Smooth muscle cell (in vitro differentiated cells): Measurements from ENCODE around the gene ERCC4. TPM values are rescaled to one million over a fixed set of nuclear protein-coding genes. Genes with fewer than 3 reads are reported as not detected.

Source experiments
- DNase-seq: peaks from one replicate; lab custom pipeline; 2025; ENCODE audit not compliant: unreplicated experiment; lab: John Stamatoyannopoulos, UW
- H2AFZ ChIP-seq: fragments of 200-600 bp; sonication (generic); 2 replicates; pipeline ENCODE4 v1.6.0; 2016; ENCODE audit warnings: antibody characterized with exemption, low read depth, mild to moderate bottlenecking
- H3F3A ChIP-seq: fragments of 200-600 bp; sonication (generic); 2 replicates; pipeline ENCODE4 v1.6.0; 2017; ENCODE audit warnings: antibody characterized with exemption, low read depth
- H3K27ac ChIP-seq: fragments of 200-600 bp; sonication (generic); 2 replicates; pipeline ENCODE4 v1.5.1; 2016; ENCODE audit warnings: low read depth, mild to moderate bottlenecking
- H3K27me3 ChIP-seq: fragments of 200-600 bp; sonication (generic); 2 replicates; pipeline ENCODE4 v1.6.1; 2016; ENCODE audit warnings: low read depth, mild to moderate bottlenecking
- H3K36me3 ChIP-seq: fragments of 200-600 bp; sonication (generic); 2 replicates; pipeline ENCODE4 v1.5.1; 2016; ENCODE audit warnings: low read depth
- H3K4me1 ChIP-seq: fragments of 200-600 bp; sonication (generic); 2 replicates; pipeline ENCODE4 v1.5.1; 2016; ENCODE audit warnings: low read depth
- H3K4me2 ChIP-seq: fragments of 200-600 bp; sonication (generic); 2 replicates; pipeline ENCODE4 v1.6.0; 2016; ENCODE audit warnings: mild to moderate bottlenecking
- H3K4me3 ChIP-seq: fragments of 200-600 bp; sonication (generic); 2 replicates; pipeline ENCODE4 v1.5.1; 2016; ENCODE audit warnings: mild to moderate bottlenecking
- H3K79me2 ChIP-seq: fragments of 200-600 bp; sonication (generic); 2 replicates; pipeline ENCODE4 v1.6.0; 2016; ENCODE audit warnings: low read depth, mild to moderate bottlenecking
- H3K9ac ChIP-seq: fragments of 200-600 bp; sonication (generic); 2 replicates; pipeline ENCODE4 v1.6.0; 2016; ENCODE audit warnings: low read depth
- H3K9me3 ChIP-seq: fragments of 200-600 bp; sonication (generic); replicated peaks from 2 replicates; pipeline ENCODE4 v1.5.1; 2016; ENCODE audit warnings: low read depth
- H4K20me1 ChIP-seq: fragments of 200-600 bp; sonication (generic); 2 replicates; pipeline ENCODE4 v1.6.0; 2016; ENCODE audit warnings: low read depth
- CTCF ChIP-seq: fragments of 200-600 bp; sonication (generic); IDR thresholded peaks from 2 replicates; pipeline ENCODE4 v1.5.1; 2017; ENCODE audit warnings: borderline replicate concordance, mild to moderate bottlenecking, antibody characterized with exemption; ENCODE audit not compliant: insufficient read depth, poor library complexity, severe bottlenecking
- WGBS: methylation state at CpG from one replicate; pipeline ENCODE4 v1.1.7; 2016; ENCODE audit warnings: low lambda C conversion rate; 5-methylcytosine and 5-hydroxymethylcytosine counted together
- polyA plus RNA-seq: library from polyadenylated mRNA; unstranded; fragments of >200 nt; fragmentation: Nextera tagmentation; extraction: Ambion mirVana; gene quantifications from 2 replicates; pipeline ENCODE4 v1.2.1, GENCODE V29; 2016
- total RNA-seq: library from RNA; depleted of rRNA; stranded (reverse); fragments of >200 nt; gene quantifications from 2 replicates; pipeline ENCODE4 v1.2.3, GENCODE V29; 2014

ERCC4 gene
- total and polyA plus RNA-seq, 2 experiments from 2014 or later: 10.3 to 17.4 TPM

- H3K79me2 ChIP-seq: no peaks in the 10 kb centered on the region
- H3K9ac ChIP-seq: no peak overlapping the region
- no peak for DNase-seq
- no peaks in the 10 kb centered on the region for H3K27me3 ChIP-seq
- no peak overlapping the region for H3K4me3 ChIP-seq
- no peak overlapping the region for H3K27ac ChIP-seq
- no peaks in the 10 kb centered on the region for H4K20me1 ChIP-seq
- TF ChIP-seq CTCF: no peak
- H3F3A ChIP-seq: no peaks in the 10 kb centered on the region
- 92% methylated on average over 5 of the region's 5 CpGs for WGBS
- H3K9me3 ChIP-seq: peaks cover 3% of the 10 kb centered on the region
- H3K36me3 ChIP-seq: peaks cover 18% of the 10 kb centered on the region
- no peak overlapping the region for H2AFZ ChIP-seq
- peaks cover 5% of the 10 kb centered on the region for H3K4me1 ChIP-seq
- H3K4me2 ChIP-seq: no peak overlapping the region
These were observed 19.9 kb downstream of the ERCC4 start for GRCh38 chr16:13939821-13940220.

- WGBS: 18% methylated on average over 3 of the region's 3 CpGs
- no peak for DNase-seq
- TF ChIP-seq CTCF: no peak
These were observed 20.5 kb downstream of the ERCC4 start for GRCh38 chr16:13940397-13940933.

GRCh38 chr16:13944816-13945215 is 24.9 kb downstream of the ERCC4 start:
- no peak overlapping the region for H3K27ac ChIP-seq
- H2AFZ ChIP-seq: no peak overlapping the region
- WGBS: 35% methylated on average over 4 of the region's 4 CpGs
- no peak overlapping the region for H3K9ac ChIP-seq
- H3K27me3 ChIP-seq: no peaks in the 10 kb centered on the region
- no peaks in the 10 kb centered on the region for H3K9me3 ChIP-seq
- no peaks in the 10 kb centered on the region for H3K79me2 ChIP-seq
- no peaks in the 10 kb centered on the region for H3F3A ChIP-seq
- no peaks in the 10 kb centered on the region for H4K20me1 ChIP-seq
- no peak for DNase-seq
- peaks cover 5% of the 10 kb centered on the region for H3K4me1 ChIP-seq
- H3K4me3 ChIP-seq: no peak overlapping the region
- TF ChIP-seq CTCF: no peak
- no peaks in the 10 kb centered on the region for H3K36me3 ChIP-seq
- H3K4me2 ChIP-seq: no peak overlapping the region

More at GRCh38 chr16:13940397-13940933, 20.5 kb downstream of the ERCC4 start:
- Histone ChIP-seq H3F3A (no peaks in the 10 kb centered on the region), H3K4me2 (no peak overlapping the region), H3K27me3 (no peaks in the 10 kb centered on the region), H3K4me1 (peaks cover 5% of the 10 kb centered on the region), H4K20me1 (no peaks in the 10 kb centered on the region), H3K36me3 (peaks cover 12% of the 10 kb centered on the region), H2AFZ (no peak overlapping the region), H3K79me2 (no peaks in the 10 kb centered on the region), H3K9ac (no peak overlapping the region), H3K27ac (peak overlapping the region; percentile 14), H3K9me3 (no peaks in the 10 kb centered on the region), H3K4me3 (no peak overlapping the region)
